ENCODE data around the gene ZNF740. TPM values are rescaled to one million over a fixed set of nuclear protein-coding genes. Genes with fewer than 3 reads are reported as not detected.
A peak's percentile ranks its signal among the peaks of the same experiment; 100 is the strongest.

The ZNF740 gene
- total RNA-seq, 1 experiment from 2014 or later, result 41.2 TPM

- Histone ChIP-seq H3T11ph (ENCODE audit: low read length) (no peak overlapping the region), H2BK20ac (ENCODE audit: low read depth, low read length, poor library complexity, severe bottlenecking) (no peak overlapping the region), H2BK12ac (ENCODE audit: insufficient read length, low read depth, low read length) (no peak overlapping the region), H3K27me3 (ENCODE audit: insufficient read depth, low read length) (no peaks in the 10 kb centered on the region), H3K79me2 (ENCODE audit: insufficient read depth, low read length) (no peaks in the 10 kb centered on the region), H3K27ac (ENCODE audit: insufficient read length, low read depth, low read length) (no peak overlapping the region), H2AK5ac (ENCODE audit: insufficient read length, low read length) (no peak overlapping the region), H2BK5ac (ENCODE audit: insufficient read length, low read length) (no peak overlapping the region), H3K4ac (ENCODE audit: low read depth, low read length) (no peak overlapping the region), H2AFZ (ENCODE audit: low read length) (no peak overlapping the region), H3K23ac (ENCODE audit: insufficient read length, low read depth, low read length) (no peak overlapping the region), H3K9ac (ENCODE audit: extremely low read depth, insufficient read length, low read length) (no peak overlapping the region), H3K4me1 (ENCODE audit: insufficient read depth, low read length) (peaks cover 22% of the 10 kb centered on the region; the same call in 1 of the 2 replicates), H3K18ac (ENCODE audit: insufficient read length, low read depth, low read length) (no peak overlapping the region), H3K4me2 (ENCODE audit: insufficient read depth, insufficient read length, low read length) (no peak overlapping the region), H4K20me1 (ENCODE audit: control insufficient read depth, insufficient read depth, insufficient read length) (no peaks in the 10 kb centered on the region), H2BK15ac (ENCODE audit: low read depth, low read length) (no peak overlapping the region), H3K14ac (ENCODE audit: insufficient read depth, low read length) (no peak overlapping the region), H4K91ac (ENCODE audit: insufficient read length, low read depth, low read length) (no peak overlapping the region), H2BK120ac (ENCODE audit: low read depth, low read length, poor library complexity, severe bottlenecking) (no peak overlapping the region), H4K5ac (ENCODE audit: insufficient read length, low read depth, low read length) (no peak overlapping the region), H3K79me1 (ENCODE audit: insufficient read depth, low read depth, low read length, poor library complexity, severe bottlenecking) (no peaks in the 10 kb centered on the region), H3K9me3 (ENCODE audit: control insufficient read depth, low read depth, low read length) (no peaks in the 10 kb centered on the region), H4K8ac (replicated peaks; ENCODE audit: insufficient read length, low read depth, low read length) (no peak overlapping the region), H3K56ac (ENCODE audit: insufficient read length, low read depth, low read length) (no peak overlapping the region), H3K23me2 (ENCODE audit: insufficient read length, low read depth, low read length, poor library complexity, severe bottlenecking) (no peaks in the 10 kb centered on the region)
- Mint-ChIP-seq H3K27ac (peak overlapping the region in 1 of 3 experiments; percentile 52; a peak in 1 of 7 replicates), H3K36me3 (ENCODE audit: insufficient read depth in 1 of 3, low read depth in 3 of 3) (peaks cover 20 to 58% (median 56%) of the 10 kb centered on the region in 3 experiments; a peak in 6 of 7 replicates), H3K9me3 (no peaks in the 10 kb centered on the region; a peak in 1 of 5 replicates), H3K4me3 (no peak overlapping the region), H3K27me3 (ENCODE audit: low read depth) (peaks cover 13% of the 10 kb centered on the region), H3K4me1 (peaks cover 39 to 40% of the 10 kb centered on the region in 2 experiments)
- no peak for TF ChIP-seq CTCF (conservative IDR thresholded peaks at IDR 0.05)
- WGBS (ENCODE audit: extremely low coverage, insufficient read length, low lambda C conversion rate), result no CpG with 5 or more reads among the region's 4 CpGs
- no peak for DNase-seq
Measured at GRCh38 chr12:53210843-53211242, 30.3 kb downstream of the ZNF740 start.
